DND-41 (cell line): ENCODE results near the gene CAPN5.
"Not testable (repeated sequence)": the region's sequence is repeated elsewhere in the genome, so short reads cannot be mapped to it uniquely, and the experiment has no call there.

Experiments
- ATAC-seq: fragments of 200-7000 bp; cut with Tn5 transposase; 3 replicates; pipeline ENCODE4 v1.9.1; 2021; ENCODE audit warnings: low read depth; ENCODE audit not compliant: insufficient read depth
- DNase-seq: peaks from one replicate; pipeline ENCODE4 v3.0.0-alpha.2; 2020
- H2AFZ ChIP-seq: 2 replicates; pipeline ENCODE4 v1.6.0; 2012; ENCODE audit warnings: low read depth, low read length
- H3K27ac ChIP-seq: 2 replicates; pipeline ENCODE4 v1.5.1; 2012; ENCODE audit warnings: low read length, inconsistent platforms
- H3K27me3 ChIP-seq: fragments of 200-600 bp; sonication (generic); 2 replicates; pipeline ENCODE4 v1.6.0; 2012; ENCODE audit warnings: low read length, mild to moderate bottlenecking, inconsistent platforms; ENCODE audit not compliant: insufficient read depth, poor library complexity
- H3K36me3 ChIP-seq: 2 replicates; pipeline ENCODE4 v1.5.1; 2012; ENCODE audit warnings: low read length, inconsistent platforms; ENCODE audit not compliant: insufficient read depth
- H3K4me1 ChIP-seq: 2 replicates; pipeline ENCODE4 v1.5.1; 2012; ENCODE audit warnings: mild to moderate bottlenecking, low read length; ENCODE audit not compliant: insufficient read depth
- H3K4me2 ChIP-seq: 2 replicates; pipeline ENCODE4 v1.6.0; 2012; ENCODE audit warnings: mild to moderate bottlenecking, moderate library complexity, low read length, inconsistent platforms; ENCODE audit not compliant: insufficient read depth
- H3K4me3 ChIP-seq, 2 experiments: fragments of 200-600 bp in 1 of 2; shearing (Covaris generic) in 1 of 2; 2 replicates each; pipeline ENCODE4 v1.5.1; 2012 to 2016; ENCODE audit warnings: inconsistent platforms in 2 of 2, low read length in 2 of 2, mild to moderate bottlenecking in 2 of 2, low read depth in 1 of 2, moderate library complexity in 1 of 2
- H3K79me2 ChIP-seq: 2 replicates; pipeline ENCODE4 v1.6.0; 2012; ENCODE audit warnings: low read length, inconsistent platforms; ENCODE audit not compliant: insufficient read depth
- H3K9ac ChIP-seq: 2 replicates; pipeline ENCODE4 v1.6.0; 2012; ENCODE audit warnings: low read depth, mild to moderate bottlenecking, inconsistent platforms, low read length, moderate library complexity
- H3K9me3 ChIP-seq: 2 replicates; pipeline ENCODE4 v1.5.1; 2012; ENCODE audit warnings: low read length, moderate library complexity, mild to moderate bottlenecking, inconsistent platforms; ENCODE audit not compliant: insufficient read depth, severe bottlenecking
- H4K20me1 ChIP-seq: 2 replicates; pipeline ENCODE4 v1.6.0; 2012; ENCODE audit warnings: low read length; ENCODE audit not compliant: insufficient read depth
- EZH2 ChIP-seq: IDR thresholded peaks from 3 replicates; pipeline ENCODE4 v1.6.1; 2012; ENCODE audit warnings: borderline replicate concordance, low read depth, mild to moderate bottlenecking, moderate library complexity, low read length, inconsistent platforms; ENCODE audit not compliant: severe bottlenecking
- TF ChIP-seq, protein P1 (sequence below): IDR thresholded peaks from 2 replicates; pipeline ENCODE4 v1.5.1; 2012; ENCODE audit warnings: borderline replicate concordance, low read length, moderate library complexity, mild to moderate bottlenecking; ENCODE audit not compliant: poor library complexity, severe bottlenecking; ENCODE audit errors: extremely low read depth

Gene CAPN5

DNA sequence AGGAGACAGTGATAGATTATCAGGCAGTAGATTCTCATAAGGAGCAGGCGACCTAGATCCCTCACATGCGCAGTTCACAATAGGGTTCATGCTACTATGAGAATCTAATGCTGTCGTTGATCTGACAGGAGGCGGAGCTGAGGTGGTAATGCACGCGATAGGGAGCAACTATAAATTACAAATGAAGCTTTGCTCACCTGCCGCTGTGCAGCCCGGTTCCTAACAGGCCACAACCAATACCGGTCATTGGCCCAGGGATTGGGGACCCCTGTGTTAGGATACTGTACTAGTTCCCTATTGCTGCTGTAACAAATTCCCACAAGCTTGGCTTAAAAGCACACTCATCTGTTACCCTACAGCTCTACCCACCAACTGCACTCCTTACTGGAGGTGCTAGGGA is 21.9 kb upstream of the CAPN5 start:
- H4K20me1 ChIP-seq = no peaks in the 10 kb centered on the region
- no peaks in the 10 kb centered on the region for H3K79me2 ChIP-seq
- H3K4me3 ChIP-seq = no peak overlapping the region
- H3K9me3 ChIP-seq = no peaks in the 10 kb centered on the region
- H3K27me3 ChIP-seq = no peaks in the 10 kb centered on the region
- H3K36me3 ChIP-seq = no peaks in the 10 kb centered on the region
- no peak overlapping the region for H3K9ac ChIP-seq
- no peak for DNase-seq
- peaks cover 6% of the 10 kb centered on the region for H3K4me1 ChIP-seq
- no peak for ATAC-seq
- no peak overlapping the region for H3K27ac ChIP-seq
- no peak overlapping the region for H3K4me2 ChIP-seq
- TF ChIP-seq, protein P1, sequence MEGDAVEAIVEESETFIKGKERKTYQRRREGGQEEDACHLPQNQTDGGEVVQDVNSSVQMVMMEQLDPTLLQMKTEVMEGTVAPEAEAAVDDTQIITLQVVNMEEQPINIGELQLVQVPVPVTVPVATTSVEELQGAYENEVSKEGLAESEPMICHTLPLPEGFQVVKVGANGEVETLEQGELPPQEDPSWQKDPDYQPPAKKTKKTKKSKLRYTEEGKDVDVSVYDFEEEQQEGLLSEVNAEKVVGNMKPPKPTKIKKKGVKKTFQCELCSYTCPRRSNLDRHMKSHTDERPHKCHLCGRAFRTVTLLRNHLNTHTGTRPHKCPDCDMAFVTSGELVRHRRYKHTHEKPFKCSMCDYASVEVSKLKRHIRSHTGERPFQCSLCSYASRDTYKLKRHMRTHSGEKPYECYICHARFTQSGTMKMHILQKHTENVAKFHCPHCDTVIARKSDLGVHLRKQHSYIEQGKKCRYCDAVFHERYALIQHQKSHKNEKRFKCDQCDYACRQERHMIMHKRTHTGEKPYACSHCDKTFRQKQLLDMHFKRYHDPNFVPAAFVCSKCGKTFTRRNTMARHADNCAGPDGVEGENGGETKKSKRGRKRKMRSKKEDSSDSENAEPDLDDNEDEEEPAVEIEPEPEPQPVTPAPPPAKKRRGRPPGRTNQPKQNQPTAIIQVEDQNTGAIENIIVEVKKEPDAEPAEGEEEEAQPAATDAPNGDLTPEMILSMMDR = no peak
- no peak for TF ChIP-seq EZH2
- H2AFZ ChIP-seq = no peak overlapping the region

DNA sequence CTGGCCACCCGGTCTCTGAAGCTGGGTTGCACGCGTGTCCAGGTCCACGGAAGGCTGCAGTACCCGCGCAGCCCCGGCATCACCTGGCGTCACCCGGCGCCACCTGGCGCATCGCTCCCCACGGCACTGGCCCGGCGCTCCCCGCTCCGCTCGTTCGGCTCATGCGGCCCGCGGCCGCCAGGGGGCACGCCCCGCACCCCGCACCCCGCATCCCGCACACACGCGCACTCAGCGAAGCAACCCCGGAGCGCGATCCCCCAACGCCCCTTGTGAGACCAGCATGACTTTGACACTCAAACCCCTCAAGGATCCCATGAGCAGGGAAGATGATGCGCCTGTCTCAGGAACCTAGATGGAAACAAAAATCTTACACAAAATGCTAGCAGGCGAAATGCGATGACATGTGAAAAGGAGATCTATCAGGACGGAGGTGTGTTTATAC is 20.7 kb upstream of the CAPN5 start:
- H3K79me2 ChIP-seq = no peaks in the 10 kb centered on the region
- ATAC-seq = no peak
- DNase-seq = no peak
- H3K9ac ChIP-seq = no peak overlapping the region
- H3K36me3 ChIP-seq = no peaks in the 10 kb centered on the region
- no peaks in the 10 kb centered on the region for H3K27me3 ChIP-seq
- H3K4me2 ChIP-seq = no peak overlapping the region
- no peaks in the 10 kb centered on the region for H3K9me3 ChIP-seq
- H2AFZ ChIP-seq = no peak overlapping the region
- H3K27ac ChIP-seq = no peak overlapping the region
- TF ChIP-seq EZH2 = no peak
- TF ChIP-seq, protein P1 = peak; percentile 1
- H3K4me3 ChIP-seq = no peak overlapping the region
- peaks cover 6% of the 10 kb centered on the region for H3K4me1 ChIP-seq
- no peaks in the 10 kb centered on the region for H4K20me1 ChIP-seq

DNA sequence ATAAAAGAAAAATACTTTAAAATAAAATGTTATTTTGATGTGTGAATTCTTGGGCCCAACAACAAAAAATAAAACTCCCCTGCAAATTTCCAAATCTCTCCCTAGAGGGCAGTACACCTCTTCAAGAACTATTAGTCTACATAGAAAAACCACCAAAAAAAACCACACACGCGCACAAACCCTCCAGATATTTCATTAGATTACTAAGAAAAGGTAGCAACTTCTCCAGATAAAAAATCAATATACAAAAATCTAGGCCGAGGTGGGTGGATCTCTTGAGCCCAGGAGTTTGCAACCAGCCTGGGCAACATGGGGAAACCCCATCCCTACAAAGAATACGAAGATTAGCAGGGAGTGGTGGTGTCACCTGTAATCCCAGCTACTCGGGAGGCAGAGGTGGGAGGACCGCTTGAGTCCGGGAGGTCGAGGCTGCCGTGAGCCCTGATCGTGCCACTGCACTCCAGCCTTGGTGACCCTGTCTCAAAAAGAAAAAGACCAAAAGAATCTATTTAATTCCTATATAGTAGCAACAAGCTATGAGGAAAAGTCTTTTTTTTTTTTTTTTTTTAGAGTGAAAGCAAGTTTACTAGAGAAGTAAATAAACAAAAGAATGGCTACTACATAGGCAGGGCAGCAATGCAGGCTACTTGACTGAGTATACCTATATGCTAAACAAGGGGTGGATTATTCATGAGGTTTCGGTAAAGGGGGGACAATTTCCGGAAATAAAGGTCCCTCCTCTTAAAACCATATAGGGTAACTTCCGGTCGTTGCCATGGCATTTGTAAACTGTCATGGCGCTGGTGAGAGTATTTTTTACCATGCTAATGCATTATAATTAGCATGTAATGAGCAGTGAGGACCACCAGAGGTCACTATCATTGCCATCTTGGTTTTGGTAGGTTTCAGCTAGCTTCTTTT is 19.5 kb upstream of the CAPN5 start:
- Histone ChIP-seq H3K4me2 (peak overlapping the region; percentile 89), H3K9me3 (no peaks in the 10 kb centered on the region), H3K79me2 (no peaks in the 10 kb centered on the region), H3K27ac (peak overlapping the region; percentile 20; the same call in 1 of the 2 replicates), H3K4me1 (peaks cover 6% of the 10 kb centered on the region), H3K27me3 (no peaks in the 10 kb centered on the region), H3K4me3 (peak overlapping the region; percentile 17 to 61; a peak in 3 of 4 replicates), H3K36me3 (no peaks in the 10 kb centered on the region), H4K20me1 (no peaks in the 10 kb centered on the region), H3K9ac (peak overlapping the region; percentile 23), H2AFZ (peak overlapping the region; percentile 23; the same call in 1 of the 2 replicates)
- TF ChIP-seq EZH2 = no peak
- TF ChIP-seq, protein P1 = peak; percentile 79
- DNase-seq (peak; percentile 85), ATAC-seq (peak; percentile 96)

DNA sequence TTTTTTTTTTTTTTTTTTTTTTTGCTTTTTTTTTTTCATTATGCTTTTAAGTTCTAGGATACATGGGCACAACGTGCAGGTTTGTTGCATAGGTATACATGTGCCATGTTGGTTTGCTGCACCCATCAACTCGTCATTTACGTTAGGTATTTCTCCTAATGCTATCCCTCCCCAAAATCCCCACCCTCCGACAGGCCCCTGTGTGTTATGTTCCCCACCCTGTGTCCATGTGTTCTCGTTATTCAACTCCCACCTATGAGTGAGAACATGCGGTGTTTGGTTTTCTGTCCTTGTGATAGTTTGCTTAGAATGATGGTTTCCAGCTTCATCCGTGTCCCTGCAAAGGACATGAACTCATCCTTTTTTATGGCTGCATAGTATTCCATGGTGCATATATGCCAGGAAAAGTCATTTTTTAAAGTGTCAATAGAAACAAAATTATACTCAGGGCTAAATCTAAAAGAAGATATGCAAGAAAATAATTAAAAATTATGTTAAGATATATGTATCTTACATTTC is 18.8 kb upstream of the CAPN5 start:
- H3K4me3 ChIP-seq, H3K36me3 ChIP-seq, ATAC-seq, H3K27me3 ChIP-seq, H2AFZ ChIP-seq, H3K27ac ChIP-seq, H3K4me1 ChIP-seq, H4K20me1 ChIP-seq, H3K79me2 ChIP-seq, DNase-seq, H3K9ac ChIP-seq, H3K9me3 ChIP-seq, H3K4me2 ChIP-seq: not testable (repeated sequence)
